ENCODE data around the gene ORC4. TPM values are rescaled to one million over a fixed set of nuclear protein-coding genes. Genes with fewer than 3 reads are reported as not detected.

Gene ORC4
- total and polyA plus RNA-seq, 2 experiments from 2014 or later = 37.6 to 66.0 TPM

DNA sequence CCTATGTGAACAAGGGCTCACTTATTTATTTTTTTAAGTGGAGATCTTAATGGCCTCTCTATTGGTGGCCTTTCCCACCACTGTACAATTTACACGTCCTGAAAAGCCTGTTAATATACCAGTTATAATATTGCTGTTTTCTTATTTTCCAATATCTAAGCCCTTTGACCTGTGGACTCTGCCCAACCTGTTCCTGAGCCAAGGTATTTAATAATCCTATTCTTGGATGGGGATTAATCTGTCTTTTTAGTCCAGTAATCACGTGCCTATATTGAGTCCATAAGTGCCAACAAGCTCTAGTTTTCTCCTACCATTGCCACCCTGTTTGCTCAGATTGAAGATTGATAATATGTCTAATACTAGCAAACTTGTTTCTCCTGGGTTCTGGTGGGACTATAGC lies 43.1 kb upstream of the ORC4 start:
- 93% methylated on average over 2 of the region's 2 CpGs for WGBS (ENCODE audit: low lambda C conversion rate, missing lambda C conversion rate)
- Histone ChIP-seq H3K27ac (no peak overlapping the region), H2AFZ (no peak overlapping the region), H3K27me3 (no peaks in the 10 kb centered on the region), H3K4me2 (no peak overlapping the region), H4K20me1 (ENCODE audit: insufficient read depth, poor library complexity, severe bottlenecking) (no peaks in the 10 kb centered on the region), H3K9me2 (replicated peaks; ENCODE audit: insufficient read depth) (no peaks in the 10 kb centered on the region), H3K4me1 (ENCODE audit: insufficient read depth) (no peaks in the 10 kb centered on the region), H3K36me3 (replicated peaks; ENCODE audit: insufficient read depth, low read depth) (no peaks in the 10 kb centered on the region), H3K79me2 (peaks cover 5% of the 10 kb centered on the region), H3K9me3 (ENCODE audit: low read depth) (no peaks in the 10 kb centered on the region), H3K4me3 (no peak overlapping the region)
- no peak for TF ChIP-seq EZH2phosphoT487 (IDR thresholded peaks at IDR 0.05; ENCODE audit: low read depth, severe bottlenecking, unreplicated experiment)
- TF ChIP-seq EZH2 (IDR thresholded peaks at IDR 0.05; ENCODE audit: borderline replicate concordance) = no peak
- TF ChIP-seq CTCF (IDR thresholded peaks at IDR 0.05; ENCODE audit: poor library complexity) = no peak
- no peak for DNase-seq (ENCODE audit: low spot score)

DNA sequence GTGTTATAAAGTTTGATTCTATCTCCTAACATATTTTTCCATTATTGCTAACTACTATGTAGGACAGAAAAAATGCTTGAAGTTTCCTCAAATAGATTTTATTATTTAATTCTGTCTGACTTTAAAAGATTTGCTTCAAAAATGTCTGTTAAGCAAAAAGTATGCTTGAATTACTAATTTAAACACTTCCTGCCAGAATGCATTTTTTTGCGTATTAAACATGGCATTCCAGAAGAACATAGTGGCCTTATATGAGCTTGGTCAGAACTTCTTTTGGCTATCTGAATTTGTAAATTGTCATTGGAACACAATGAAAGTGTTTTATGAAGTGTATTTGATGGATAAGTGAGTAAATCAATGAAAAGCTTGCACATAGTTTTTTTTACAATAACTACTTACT lies 38.1 kb upstream of the ORC4 start:
- H4K20me1 ChIP-seq (ENCODE audit: insufficient read depth, poor library complexity, severe bottlenecking) = no peaks in the 10 kb centered on the region
- no peak overlapping the region for H3K4me2 ChIP-seq
- no peaks in the 10 kb centered on the region for H3K9me3 ChIP-seq (ENCODE audit: low read depth)
- DNase-seq (ENCODE audit: low spot score) = no peak
- H3K27ac ChIP-seq = no peak overlapping the region
- TF ChIP-seq CTCF (IDR thresholded peaks at IDR 0.05; ENCODE audit: poor library complexity) (no peak), EZH2 (IDR thresholded peaks at IDR 0.05; ENCODE audit: borderline replicate concordance) (no peak), EZH2phosphoT487 (IDR thresholded peaks at IDR 0.05; ENCODE audit: low read depth, severe bottlenecking, unreplicated experiment) (no peak)
- peaks cover 23% of the 10 kb centered on the region for H3K79me2 ChIP-seq
- no peak overlapping the region for H2AFZ ChIP-seq
- no peak overlapping the region for H3K4me3 ChIP-seq
- no peaks in the 10 kb centered on the region for H3K4me1 ChIP-seq (ENCODE audit: insufficient read depth)
- H3K36me3 ChIP-seq (replicated peaks; ENCODE audit: insufficient read depth, low read depth) = no peaks in the 10 kb centered on the region
- H3K27me3 ChIP-seq = no peaks in the 10 kb centered on the region
- WGBS (ENCODE audit: low lambda C conversion rate, missing lambda C conversion rate) = 89% methylated on average over 1 of the region's 1 CpG
- H3K9me2 ChIP-seq (replicated peaks; ENCODE audit: insufficient read depth) = no peaks in the 10 kb centered on the region

DNA sequence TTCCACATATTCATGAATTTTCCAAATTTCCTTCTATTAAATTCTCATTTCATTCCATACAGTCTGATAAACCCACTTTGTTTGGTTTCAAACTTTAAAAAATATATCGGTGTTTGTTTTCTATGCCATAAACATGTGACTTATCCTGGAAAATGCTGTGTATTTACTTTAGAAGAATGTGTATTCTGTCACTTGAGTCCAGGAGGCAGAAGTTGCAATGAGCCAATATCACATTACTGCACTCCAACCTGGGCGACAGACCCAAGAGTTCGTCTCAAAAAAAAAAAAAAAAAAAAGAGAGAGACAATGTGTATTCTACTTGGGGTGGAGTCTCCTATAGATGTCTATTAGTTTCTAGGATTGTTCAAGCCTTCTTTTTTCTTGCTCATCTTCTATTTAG lies 32.1 kb upstream of the ORC4 start:
- H3K4me3 ChIP-seq = no peak overlapping the region
- H4K20me1 ChIP-seq (ENCODE audit: insufficient read depth, poor library complexity, severe bottlenecking) = no peaks in the 10 kb centered on the region
- H3K36me3 ChIP-seq (replicated peaks; ENCODE audit: insufficient read depth, low read depth) = no peaks in the 10 kb centered on the region
- no peak overlapping the region for H3K27ac ChIP-seq
- H3K27me3 ChIP-seq = no peaks in the 10 kb centered on the region
- H3K4me1 ChIP-seq (ENCODE audit: insufficient read depth) = no peaks in the 10 kb centered on the region
- no peak overlapping the region for H3K4me2 ChIP-seq
- TF ChIP-seq EZH2 (IDR thresholded peaks at IDR 0.05; ENCODE audit: borderline replicate concordance) = no peak
- no peak for TF ChIP-seq EZH2phosphoT487 (IDR thresholded peaks at IDR 0.05; ENCODE audit: low read depth, severe bottlenecking, unreplicated experiment)
- no peak for TF ChIP-seq CTCF (IDR thresholded peaks at IDR 0.05; ENCODE audit: poor library complexity)
- H2AFZ ChIP-seq = no peak overlapping the region
- 91% methylated on average over 3 of the region's 3 CpGs for WGBS (ENCODE audit: low lambda C conversion rate, missing lambda C conversion rate)
- H3K9me3 ChIP-seq (ENCODE audit: low read depth) = no peaks in the 10 kb centered on the region
- H3K79me2 ChIP-seq = peaks cover 37% of the 10 kb centered on the region
- no peak for DNase-seq (ENCODE audit: low spot score)
- H3K9me2 ChIP-seq (replicated peaks; ENCODE audit: insufficient read depth) = no peaks in the 10 kb centered on the region

DNA sequence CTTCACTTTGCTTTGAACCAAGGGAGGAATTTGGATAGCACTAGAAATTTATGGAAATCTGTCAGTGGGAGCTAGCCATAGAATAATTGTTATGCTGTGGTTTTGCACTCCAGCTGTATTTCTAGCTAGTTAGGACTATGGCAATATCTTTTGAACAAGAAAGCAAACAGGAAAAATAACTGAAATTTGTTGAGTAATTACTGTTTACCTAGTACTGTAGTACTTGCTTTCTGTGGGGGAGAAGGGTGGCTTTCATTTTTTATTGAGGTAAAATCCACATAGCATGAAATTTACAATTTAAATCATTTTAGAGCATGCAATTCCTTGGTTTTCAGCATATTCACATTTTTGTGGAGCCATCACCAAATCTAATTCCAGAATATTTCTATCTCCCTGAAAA lies 28.7 kb upstream of the ORC4 start:
- Histone ChIP-seq H3K4me2 (no peak overlapping the region), H3K9me3 (ENCODE audit: low read depth) (no peaks in the 10 kb centered on the region), H2AFZ (no peak overlapping the region), H3K79me2 (peaks cover 25% of the 10 kb centered on the region), H3K9me2 (replicated peaks; ENCODE audit: insufficient read depth) (no peaks in the 10 kb centered on the region), H3K27ac (no peak overlapping the region), H3K4me1 (ENCODE audit: insufficient read depth) (no peaks in the 10 kb centered on the region), H4K20me1 (ENCODE audit: insufficient read depth, poor library complexity, severe bottlenecking) (no peaks in the 10 kb centered on the region), H3K27me3 (no peaks in the 10 kb centered on the region), H3K4me3 (no peak overlapping the region), H3K36me3 (replicated peaks; ENCODE audit: insufficient read depth, low read depth) (no peaks in the 10 kb centered on the region)
- DNase-seq (ENCODE audit: low spot score) = no peak
- no peak for TF ChIP-seq EZH2phosphoT487 (IDR thresholded peaks at IDR 0.05; ENCODE audit: low read depth, severe bottlenecking, unreplicated experiment)
- TF ChIP-seq EZH2 (IDR thresholded peaks at IDR 0.05; ENCODE audit: borderline replicate concordance) = no peak
- TF ChIP-seq CTCF (IDR thresholded peaks at IDR 0.05; ENCODE audit: poor library complexity) = no peak
